ENCODE measurements around the gene PRLH. TPM values are rescaled to one million over a fixed set of nuclear protein-coding genes. Genes with fewer than 3 reads are reported as not detected.
A peak's percentile ranks its signal among the peaks of the same experiment; 100 is the strongest.

PRLH gene
- total and polyA plus RNA-seq, 2 of the 13 experiments (the other 11 are each of a cell fraction or from before 2014, with no cell fraction given) = not detected

GRCh38 chr2:237600205-237600846 is 34.0 kb downstream of the PRLH start:
- Histone ChIP-seq H3K9me3 (ENCODE audit: low read length) (no peaks in the 10 kb centered on the region), H3K27ac (ENCODE audit: extremely low read length, insufficient read depth, low read length) (peak overlapping the region; percentile 70), H3K9ac (ENCODE audit: insufficient read depth, low read depth, low read length) (peak overlapping the region; percentile 55), H3K4me2 (ENCODE audit: low read depth, low read length) (peak overlapping the region; percentile 93), H4K20me1 (ENCODE audit: insufficient read depth, low read length) (no peaks in the 10 kb centered on the region), H3K4me1 (ENCODE audit: insufficient read depth, low read length) (peaks cover 99% of the 10 kb centered on the region), H3K27me3 (ENCODE audit: control insufficient read depth in 1 of 2, insufficient read depth in 2 of 2, low read length in 2 of 2) (peaks cover 0 to 2% of the 10 kb centered on the region in 2 experiments; a peak in 1 of 5 replicates), H2AFZ (ENCODE audit: low read length) (no peak overlapping the region), H3K36me3 (replicated peaks in 1 of 2; ENCODE audit: control insufficient read depth in 1 of 2, insufficient read depth in 2 of 2, low read length in 2 of 2) (no peaks in the 10 kb centered on the region), H3K79me2 (ENCODE audit: insufficient read depth, low read length) (peaks cover 7% of the 10 kb centered on the region), H3K4me3 (replicated peaks in 1 of 3; ENCODE audit: insufficient read depth in 1 of 3, low read depth in 2 of 3, low read length in 3 of 3) (peak overlapping the region; percentile 42 to 69 (median 51))
- CTCF ChIA-PET (ENCODE audit: low intra/inter-chr PET ratio, low total read pairs) = no interaction called here
- intact Hi-C loops (cut with micrococcal nuclease; ENCODE audit: unreplicated experiment) (loop anchor here (2.0 kb wide), 1 partner anchor 14 kb away; no protein-coding TSS in a partner anchor), in situ Hi-C loops (cut with HindIII; ENCODE audit: extremely low pct_ligation_motif_present, low pct_unique_long_range_greater_than_20kb) (loop anchor here (5.0 kb wide), 1 partner anchor 142 kb away; no protein-coding TSS in a partner anchor)
- WGBS (ENCODE audit: low lambda C conversion rate) = 25% methylated on average over 16 of the region's 16 CpGs
- POLR2A ChIA-PET = interaction anchor here (0.8 to 3.3 kb wide), 5 partner anchors 10 to 26 kb away, joined by 3 to 40 read pairs (median 9); partner anchors contain the start of gene RAB17
- ATAC-seq (peak; percentile 26), DNase-seq (ENCODE audit: low spot score) (peak; percentile 55), FAIRE-seq (no peak)
- BruUV-seq (replicated peaks) = no TSS peak
- TF ChIP-seq PRPF4 (IDR thresholded peaks at IDR 0.05; ENCODE audit: low read depth, low read length, poor library complexity, severe bottlenecking) (no peak), NONO (IDR thresholded peaks at IDR 0.05) (no peak), NONO (CRISPR knock-in tag; conservative IDR thresholded peaks at IDR 0.05) (no peak), MED8 (CRISPR knock-in tag; IDR thresholded peaks at IDR 0.05; ENCODE audit: insufficient replicate concordance) (no peak), FOXP4 (CRISPR knock-in tag; IDR thresholded peaks at IDR 0.05) (no peak), STAG1 (CRISPR knock-in tag; IDR thresholded peaks at IDR 0.05) (peak; percentile 23; the same call in 1 of the 2 replicates), ZNF777 (CRISPR knock-in tag; IDR thresholded peaks at IDR 0.05) (no peak; the same call in 1 of the 2 replicates), PHF8 (CRISPR knock-in tag; IDR thresholded peaks at IDR 0.05) (peak; percentile 29; the same call in 1 of the 2 replicates), NPAS2 (CRISPR knock-in tag; IDR thresholded peaks at IDR 0.05; ENCODE audit: borderline replicate concordance) (no peak), NFYB (CRISPR knock-in tag; IDR thresholded peaks at IDR 0.05) (no peak), ZNF280B (CRISPR knock-in tag; IDR thresholded peaks at IDR 0.05; ENCODE audit: borderline replicate concordance) (peak; percentile 62; the same call in 1 of the 2 replicates), ZNF530 (CRISPR knock-in tag; IDR thresholded peaks at IDR 0.05; ENCODE audit: low read depth) (no peak), SALL1 (CRISPR knock-in tag; IDR thresholded peaks at IDR 0.05) (peak; percentile 28), THAP9 (CRISPR knock-in tag; IDR thresholded peaks at IDR 0.05; ENCODE audit: borderline replicate concordance) (no peak; the same call in 1 of the 2 replicates), IRF2 (CRISPR knock-in tag; IDR thresholded peaks at IDR 0.05) (peak; percentile 55), DDIT3 (CRISPR knock-in tag; IDR thresholded peaks at IDR 0.05) (no peak), MEF2D (CRISPR knock-in tag; IDR thresholded peaks at IDR 0.05) (0 out of 2 replicates have a peak, but pooled peaks have one; percentile 13)
